ENCODE measurements around the gene FLYWCH1.

FLYWCH1 gene

GRCh38 chr16:2971134-2971984 is 59.6 kb downstream of the FLYWCH1 start:
- no peak for DNase-seq

GRCh38 chr16:2971985-2972784 is 60.5 kb downstream of the FLYWCH1 start:
- no peak for DNase-seq

DNA sequence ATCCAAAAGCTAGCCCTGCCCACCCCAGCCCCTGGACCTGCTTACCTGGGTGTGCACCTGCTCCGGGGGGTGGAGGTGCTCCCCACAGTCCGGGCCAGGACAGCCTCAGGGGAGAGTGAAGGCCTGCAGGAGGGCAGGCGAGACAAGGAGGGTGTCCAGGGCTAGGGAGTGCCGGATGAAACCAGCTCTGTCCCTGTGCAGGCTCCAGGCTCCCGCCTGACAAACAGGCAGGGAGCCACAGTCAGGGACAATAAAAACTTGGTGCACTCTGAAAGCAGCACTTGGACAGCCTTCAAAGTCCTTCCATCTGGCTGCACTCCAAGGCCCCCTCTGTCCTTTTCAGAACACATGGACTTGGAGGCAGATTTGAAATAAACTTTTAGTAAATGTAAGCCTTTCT is 61.4 kb downstream of the FLYWCH1 start:
- no peak for DNase-seq

DNA sequence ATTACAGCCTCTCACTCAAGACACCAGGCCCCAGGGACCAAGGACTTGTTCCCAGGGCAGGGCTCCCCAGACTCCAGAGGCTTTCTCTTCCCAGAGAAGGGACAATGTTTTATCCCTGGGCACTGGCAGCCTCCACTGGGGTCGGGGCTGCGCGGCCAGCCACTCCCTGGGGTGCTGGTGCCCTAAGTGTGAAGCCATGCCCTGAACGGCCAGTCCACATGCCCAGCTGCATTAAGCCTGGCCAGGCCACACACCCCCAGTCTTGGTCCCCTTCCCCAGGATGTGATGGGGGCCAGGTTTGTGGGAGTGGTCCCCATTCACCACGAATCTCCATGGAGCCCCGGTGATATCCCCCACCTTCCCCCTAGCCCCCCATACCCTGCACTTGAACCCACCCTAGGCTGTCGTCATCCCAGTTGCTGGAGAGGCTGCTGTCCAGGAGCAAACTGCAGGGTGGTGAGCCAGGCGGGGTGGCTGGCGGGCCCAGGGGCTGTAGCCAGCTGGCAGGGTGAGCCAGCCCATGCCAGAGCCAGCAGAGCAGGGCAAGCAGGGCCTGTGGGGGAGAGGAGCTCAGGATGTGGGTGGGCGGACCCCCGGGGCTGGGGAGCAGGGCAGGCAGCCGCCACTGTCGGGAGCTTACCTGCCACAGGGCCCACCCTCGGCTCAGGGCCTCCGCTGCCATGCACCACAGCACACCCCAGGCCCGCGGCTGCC is 62.0 kb downstream of the FLYWCH1 start:
- DNase-seq, result no peak

DNA sequence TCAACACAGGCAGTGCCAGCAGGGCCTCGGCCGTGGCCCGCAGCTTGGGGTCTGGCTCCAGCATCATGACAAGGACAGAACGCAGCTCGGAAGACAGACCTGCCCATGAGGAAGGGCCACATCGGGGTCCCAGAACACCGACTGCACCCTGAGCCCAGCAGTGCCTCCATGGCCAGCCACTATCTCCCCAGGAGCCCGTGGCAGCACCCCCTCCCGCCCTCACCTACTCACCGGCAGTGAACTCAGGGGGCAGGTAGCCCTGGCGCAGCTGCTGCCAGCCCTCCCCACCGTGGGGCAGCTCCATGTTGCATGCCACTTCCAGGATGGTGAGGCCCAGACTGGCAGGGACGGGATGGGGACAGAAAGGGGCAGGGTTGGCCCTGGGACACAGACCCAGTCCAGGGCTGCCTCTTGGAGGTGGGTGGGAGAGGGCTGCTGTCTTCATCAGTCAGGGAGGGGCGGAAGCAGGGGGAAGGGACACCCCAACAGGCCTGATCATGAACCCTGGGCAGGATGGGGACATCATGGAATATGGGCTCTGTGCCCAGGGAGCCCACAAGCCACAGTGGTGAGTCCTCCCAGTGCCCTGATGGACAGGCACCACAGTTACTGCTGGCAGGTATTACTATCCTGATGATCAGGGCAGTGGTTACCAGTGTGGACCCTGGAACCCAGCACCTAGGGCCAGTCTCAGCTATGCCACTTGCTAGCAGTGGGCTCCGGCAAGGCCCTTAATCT is 62.8 kb downstream of the FLYWCH1 start:
- no peak for DNase-seq

GRCh38 chr16:2975161-2975795 is 63.5 kb downstream of the FLYWCH1 start:
- no peak for DNase-seq

- DNase-seq, result no peak
These were observed 64.5 kb downstream of the FLYWCH1 start for GRCh38 chr16:2976201-2976600.

DNA sequence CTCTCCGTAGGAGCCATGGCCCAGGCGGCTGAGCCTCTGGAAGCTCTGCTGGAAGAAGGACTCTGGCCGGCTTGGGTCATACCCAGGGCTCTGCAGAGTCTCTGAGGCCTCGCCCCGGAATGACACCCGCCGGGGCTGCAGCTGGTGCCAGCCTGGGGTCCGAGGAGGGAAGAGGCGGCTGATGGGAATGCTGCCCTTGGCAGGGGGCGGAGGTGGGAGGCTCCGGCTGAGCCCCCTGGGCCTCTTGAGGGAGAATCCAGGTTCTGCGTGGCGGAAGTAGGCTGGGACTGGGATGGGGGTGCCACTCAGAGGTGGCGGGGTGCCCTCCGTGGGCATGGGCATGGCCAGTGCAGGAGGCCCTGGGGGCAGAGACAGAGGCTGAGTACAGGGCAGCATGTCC is 64.9 kb downstream of the FLYWCH1 start:
- DNase-seq, result no peak

DNA sequence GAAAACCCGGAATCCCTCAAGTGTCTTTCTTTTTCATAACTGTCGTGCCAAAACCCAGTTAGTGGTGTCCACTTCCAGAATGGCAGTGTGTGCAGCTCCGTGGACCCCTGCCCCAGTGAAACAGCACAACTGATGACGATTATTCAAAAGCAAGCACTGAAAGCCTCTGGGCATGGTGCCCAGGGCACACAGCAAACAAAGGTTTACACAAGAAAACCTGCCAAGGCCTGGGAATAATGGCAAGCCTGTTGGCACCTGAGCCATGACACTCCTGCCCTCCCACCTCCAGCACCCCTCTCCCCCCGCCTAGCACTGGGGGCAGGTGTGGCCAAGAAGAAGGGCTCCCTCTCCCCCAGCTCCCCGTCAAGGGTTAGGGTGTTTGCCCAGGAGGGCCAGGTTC is 65.7 kb downstream of the FLYWCH1 start:
- DNase-seq, result no peak

GRCh38 chr16:2979669-2980226 is 68.0 kb downstream of the FLYWCH1 start:
- DNase-seq, result no peak

GRCh38 chr16:2980227-2981176 is 68.8 kb downstream of the FLYWCH1 start, which contains the start of gene PKMYT1:
PKMYT1 (minus strand) TSS chr16:2980446; CDS start chr16:2979657, 789 bp downstream.
- peak; percentile 95 for DNase-seq

GRCh38 chr16:2981177-2981898 is 69.6 kb downstream of the FLYWCH1 start:
- DNase-seq, result no peak

GRCh38 chr16:2981899-2982250 is 70.1 kb downstream of the FLYWCH1 start:
- no peak for DNase-seq

DNA sequence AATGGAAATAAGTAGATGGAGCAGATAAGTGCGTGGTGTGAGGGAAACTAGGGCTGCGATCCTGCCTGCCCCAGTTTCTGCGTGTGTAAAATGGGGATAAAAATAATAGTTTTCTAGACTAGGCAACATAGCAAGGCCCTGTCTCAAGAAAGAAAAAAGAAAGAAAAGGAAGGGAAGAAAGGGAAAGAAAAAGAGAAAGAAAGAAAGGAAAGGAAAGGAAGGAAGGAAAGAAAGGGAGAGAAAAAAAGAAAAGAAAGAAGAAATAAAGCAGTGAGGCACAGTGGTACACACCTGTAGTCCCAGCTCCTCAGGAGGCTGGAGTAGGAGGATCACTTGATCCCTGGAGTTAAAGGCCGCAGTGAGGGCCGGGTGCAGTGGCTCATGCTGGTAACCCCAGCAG is 70.7 kb downstream of the FLYWCH1 start:
- DNase-seq, result no peak

DNA sequence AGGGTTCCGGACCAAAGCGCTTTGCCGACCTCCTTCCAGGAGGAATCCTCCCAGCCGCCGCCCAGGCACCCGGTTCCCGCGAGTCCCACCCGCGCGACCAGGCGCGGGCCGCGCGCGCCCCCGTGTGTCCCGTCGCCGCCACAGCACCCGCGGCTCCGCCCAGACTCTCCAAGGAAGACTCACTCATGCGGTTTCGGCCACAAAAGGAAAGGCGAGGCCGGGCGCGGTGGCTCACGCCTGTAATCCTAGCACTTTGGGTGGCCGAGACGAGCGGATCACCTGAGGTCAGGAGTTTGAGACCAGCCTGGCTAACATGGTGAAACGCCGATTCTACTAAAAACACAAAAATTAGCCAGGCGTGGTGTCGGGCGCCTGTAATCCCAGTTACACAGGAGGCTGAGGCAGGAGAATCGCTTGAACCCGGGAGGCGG is 72.0 kb downstream of the FLYWCH1 start:
- peak; percentile 73 for DNase-seq

GRCh38 chr16:2985462-2985861 is 73.7 kb downstream of the FLYWCH1 start:
- DNase-seq, result no peak

- no peak for DNase-seq
These were observed 74.2 kb downstream of the FLYWCH1 start for GRCh38 chr16:2985893-2986355.

DNA sequence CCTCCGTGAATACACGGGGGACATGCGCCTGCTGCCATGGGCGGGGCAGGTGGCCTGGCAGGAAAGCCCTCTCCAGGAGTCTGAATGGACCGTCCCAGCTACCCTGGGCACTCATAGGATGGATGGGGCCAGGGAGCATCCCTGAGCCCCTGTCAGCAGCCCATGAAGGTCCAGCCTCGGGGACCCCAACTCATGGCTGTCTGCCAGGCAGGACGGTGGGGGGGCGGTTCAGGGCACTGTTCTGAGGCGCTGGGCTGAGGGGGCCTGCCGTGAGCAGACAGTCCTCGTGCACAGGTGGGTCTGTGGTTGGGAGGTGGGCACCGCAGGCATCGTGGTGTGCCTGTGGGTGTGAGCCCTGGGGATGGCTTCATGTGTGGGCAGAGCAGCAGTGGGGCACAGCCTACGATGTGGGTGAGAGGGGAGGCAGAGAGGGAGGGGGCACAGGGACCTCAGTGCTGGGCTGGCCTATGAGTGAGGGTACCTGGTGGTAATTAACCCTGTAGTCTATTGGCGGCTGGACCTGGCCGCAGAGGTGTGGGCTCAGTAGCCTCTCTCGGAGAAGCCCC is 75.0 kb downstream of the FLYWCH1 start:
- DNase-seq, result no peak

DNA sequence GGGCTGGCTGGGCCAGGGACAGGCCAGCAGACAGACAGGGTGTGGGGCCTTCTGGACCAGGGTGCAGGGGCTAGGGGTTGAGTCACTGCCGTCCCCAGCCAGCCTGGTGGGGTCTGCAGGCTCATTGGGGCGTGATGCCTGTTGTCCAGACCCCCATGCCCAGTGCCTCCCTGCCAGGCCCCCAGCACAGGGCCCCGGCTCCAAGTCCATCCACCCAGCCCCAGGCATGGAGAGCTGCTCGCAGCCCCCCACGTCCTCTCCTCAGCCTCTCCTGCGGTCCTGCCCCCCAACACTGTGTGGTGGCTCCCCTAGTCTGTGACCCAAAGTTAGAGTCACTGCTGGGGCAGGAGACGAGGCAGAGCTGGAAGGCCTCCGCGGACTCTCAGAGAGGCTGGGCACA is 75.6 kb downstream of the FLYWCH1 start:
- DNase-seq, result no peak
